ENCODE measurements around the gene ASAP3. TPM values are rescaled to one million over a fixed set of nuclear protein-coding genes. Genes with fewer than 3 reads are reported as not detected.

Gene ASAP3
- total and polyA plus RNA-seq, 2 donors (not counting 3 experiments of a cell fraction or from before 2014, with no cell fraction given) = 12.5 to 14.2 TPM

GRCh38 chr1:23387494-23387893 is 96.5 kb downstream of the ASAP3 start:
- ChIA-PET CTCF (interaction anchor here (1.5 to 3.8 kb wide), 3 partner anchors 14 to 16 kb away, joined by 4 to 15 read pairs (median 5); no protein-coding TSS in a partner anchor), POLR2A (no interaction called here)
- no peak overlapping the region for H3K4me3 ChIP-seq (replicated peaks in 1 of 3; ENCODE audit: insufficient read depth in 1 of 3, low read depth in 1 of 3, low read length in 3 of 3)
- intact Hi-C loops (cut with micrococcal nuclease) (no loop called here), dilution Hi-C loops (cut with MboI; ENCODE audit: extremely low pct_ligation_motif_present, low sequenced_read_pairs) (no loop called here)
- no peaks in the 10 kb centered on the region for H3K9me3 ChIP-seq (replicated peaks; ENCODE audit: control insufficient read depth, insufficient read depth, low read length)
- no peaks in the 10 kb centered on the region for H3K9me1 ChIP-seq (replicated peaks; ENCODE audit: control insufficient read depth, extremely low read depth, insufficient read depth, low read length)
- peaks cover 20% of the 10 kb centered on the region for H3K4me1 ChIP-seq (ENCODE audit: control insufficient read depth, extremely low read depth, insufficient read depth, low read length)
- H3K36me3 ChIP-seq (ENCODE audit: control insufficient read depth in 2 of 2, extremely low read depth in 1 of 2, insufficient read depth in 2 of 2, low read length in 2 of 2) = no peaks in the 10 kb centered on the region
- TF ChIP-seq FOS (IDR thresholded peaks at IDR 0.05; ENCODE audit: borderline replicate concordance, insufficient read depth, low read length) = no peak
- TF ChIP-seq MAX (IDR thresholded peaks at IDR 0.05; ENCODE audit: insufficient read depth, insufficient read length) = no peak
- no peak for TF ChIP-seq POLR2A (IDR thresholded peaks at IDR 0.05; ENCODE audit: low read depth, low read length)
- no peak for TF ChIP-seq GATA2 (IDR thresholded peaks at IDR 0.05; ENCODE audit: insufficient read depth, insufficient read length, low read depth, low read length)
- TF ChIP-seq MYC (IDR thresholded peaks at IDR 0.05; ENCODE audit: low read depth, low read length) = no peak
- TF ChIP-seq CTCF (IDR thresholded peaks at IDR 0.05; ENCODE audit: extremely low read depth in 1 of 2, insufficient read depth in 1 of 2, low read depth in 1 of 2, low read length in 2 of 2) = no peak
- TF ChIP-seq EZH2 (IDR thresholded peaks at IDR 0.05; ENCODE audit: borderline replicate concordance, low read depth, low read length, severe bottlenecking) = no peak
- TF ChIP-seq JUN (IDR thresholded peaks at IDR 0.05; ENCODE audit: borderline replicate concordance, insufficient read depth, insufficient read length, low read depth) = no peak
- TF ChIP-seq POLR2AphosphoS5 (IDR thresholded peaks at IDR 0.05; ENCODE audit: insufficient read depth, low read depth, low read length) = no peak
- no peaks in the 10 kb centered on the region for H3K27me3 ChIP-seq (ENCODE audit: control insufficient read depth in 2 of 2, insufficient read depth in 2 of 2, low read length in 2 of 2)
- BruUV-seq (replicated peaks) = no TSS peak
- no peak overlapping the region for H3K4me2 ChIP-seq (ENCODE audit: insufficient read depth, low read length)
- FAIRE-seq (no peak), DNase-seq (ENCODE audit: low read depth, low spot score) (no peak)
- no peak overlapping the region for H3K27ac ChIP-seq (ENCODE audit: insufficient read depth, low read depth, low read length)
- no peaks in the 10 kb centered on the region for H3K79me2 ChIP-seq (ENCODE audit: control insufficient read depth, insufficient read depth, low read length)
- no peak overlapping the region for H3K9ac ChIP-seq (replicated peaks; ENCODE audit: extremely low read depth, insufficient read depth, low read length)
- H4K20me1 ChIP-seq (replicated peaks; ENCODE audit: control insufficient read depth, extremely low read depth, insufficient read depth, low read length) = no peaks in the 10 kb centered on the region
- H2AFZ ChIP-seq (ENCODE audit: low read depth, low read length) = no peak overlapping the region

Data from endothelial cell of umbilical vein (primary cell).